OCI-LY7 (cell line): ENCODE results near the gene LMTK3. TPM values are rescaled to one million over a fixed set of nuclear protein-coding genes. Genes with fewer than 3 reads are reported as not detected.
A peak's percentile ranks its signal among the peaks of the same experiment; 100 is the strongest.
"Not testable (repeated sequence)": the region's sequence is repeated elsewhere in the genome, so short reads cannot be mapped to it uniquely, and the experiment has no call there.

Experiments used
- BruUV-seq: library from RNA; stranded (reverse); fragments of 400-500 nt; replicated peaks from 2 replicates; lab custom pipeline; 2021; lab: Mats Ljungman, UMichigan
- CTCF ChIA-PET: fragments of 300-600 bp; sonication (Branson Sonifier 250); formaldehyde crosslinking; loops from one replicate; lab custom pipeline; 2022; ENCODE audit warnings: antibody characterized with exemption; ENCODE audit not compliant: unreplicated experiment; lab: Charles Lee
- POLR2A ChIA-PET: fragments of 300-600 bp; sonication (Branson Sonifier 250); formaldehyde crosslinking; loops from one replicate; lab custom pipeline; 2022; ENCODE audit warnings: antibody characterized with exemption; lab: Charles Lee
- DNase-seq: peaks from one replicate; pipeline ENCODE4 v3.0.0-alpha.2; 2015; ENCODE audit warnings: low spot score
- H2AFZ ChIP-seq: fragments of 200-600 bp; sonication (generic), shearing (Covaris generic); 2 replicates; pipeline ENCODE4 v1.6.1; 2014; ENCODE audit warnings: mild to moderate bottlenecking, antibody characterized with exemption, low read length, moderate library complexity
- H3K27ac ChIP-seq: fragments of 200-600 bp; sonication (generic); 2 replicates; pipeline ENCODE4 v1.5.1; 2014; ENCODE audit warnings: mixed run types, low read depth, mild to moderate bottlenecking, moderate library complexity, low read length, inconsistent platforms; ENCODE audit not compliant: poor library complexity, severe bottlenecking
- H3K36me3 ChIP-seq: fragments of 200-600 bp; sonication (generic); 2 replicates; pipeline ENCODE4 v1.6.1; 2014; ENCODE audit warnings: mild to moderate bottlenecking, antibody characterized with exemption, low read length, moderate library complexity, mixed read lengths; ENCODE audit not compliant: insufficient read depth
- H3K4me1 ChIP-seq: fragments of 200-600 bp; sonication (generic); 2 replicates; pipeline ENCODE4 v1.5.1; 2014; ENCODE audit warnings: mild to moderate bottlenecking, low read length; ENCODE audit not compliant: insufficient read depth, poor library complexity, severe bottlenecking
- H3K4me2 ChIP-seq: fragments of 200-600 bp; sonication (generic); 2 replicates; pipeline ENCODE4 v1.6.1; 2014; ENCODE audit warnings: mild to moderate bottlenecking, low read length
- H3K4me3 ChIP-seq: fragments of 200-600 bp; sonication (generic); 2 replicates; pipeline ENCODE4 v1.5.1; 2014; ENCODE audit warnings: mild to moderate bottlenecking, low read depth, low read length; ENCODE audit not compliant: poor library complexity, severe bottlenecking
- H3K79me2 ChIP-seq: fragments of 200-600 bp; sonication (generic); 2 replicates; pipeline ENCODE4 v1.6.1; 2016; ENCODE audit warnings: low read depth, mild to moderate bottlenecking, low read length, moderate library complexity, mixed read lengths; ENCODE audit not compliant: insufficient read depth
- H3K9me2 ChIP-seq: fragments of 200-600 bp; sonication (generic); 2 replicates; pipeline ENCODE4 v1.6.1; 2016; ENCODE audit warnings: mild to moderate bottlenecking, low read length, mixed read lengths; ENCODE audit not compliant: insufficient read depth
- H3K9me3 ChIP-seq: fragments of 200-600 bp; sonication (generic); 2 replicates; pipeline ENCODE4 v1.6.1; 2014; ENCODE audit warnings: mild to moderate bottlenecking, mixed run types, low read length, mixed read lengths
- H4K20me1 ChIP-seq: fragments of 200-600 bp; sonication (generic); 2 replicates; pipeline ENCODE4 v1.6.1; 2014; ENCODE audit warnings: mild to moderate bottlenecking, antibody characterized with exemption, low read length, moderate library complexity, mixed read lengths; ENCODE audit not compliant: insufficient read depth
- EZH2phosphoT487 ChIP-seq: fragments of 200-600 bp; sonication (generic); IDR thresholded peaks from 2 replicates; pipeline ENCODE4 v1.6.1; 2018; ENCODE audit warnings: low read depth, borderline replicate concordance, mild to moderate bottlenecking, mixed run types, antibody characterized with exemption, low read length, moderate library complexity, mixed read lengths
- intact Hi-C: fragments of 100-400 bp; cut with micrococcal nuclease; formaldehyde crosslinking; loops from one replicate; pipeline ENCODE4 v1.10.0; 2022; ENCODE audit not compliant: unreplicated experiment
- total RNA-seq, 2 experiments: library from RNA; depleted of rRNA in 1 of 2; stranded (reverse); fragments of >200 nt in 1 of 2; shearing (Covaris generic) in 1 of 2; gene quantifications; 2 replicates each; pipeline ENCODE4 v1.2.3, GENCODE V29; 2014 to 2022
- TF ChIP-seq, protein P1 (sequence below): fragments of 200-600 bp; sonication (generic); conservative IDR thresholded peaks from 2 replicates; pipeline ENCODE4 v1.5.1; 2014; ENCODE audit warnings: mild to moderate bottlenecking, antibody characterized with exemption, low read length, moderate library complexity, mixed read lengths

Gene LMTK3
- total RNA-seq, 2 experiments from 2014 or later: 1.3 to 9.7 TPM

- Histone ChIP-seq H3K27ac (no peak overlapping the region), H3K4me1 (peaks cover 31% of the 10 kb centered on the region), H2AFZ (no peak overlapping the region), H4K20me1 (no peaks in the 10 kb centered on the region), H3K9me2 (no peaks in the 10 kb centered on the region), H3K4me2 (no peak overlapping the region), H3K9me3 (no peaks in the 10 kb centered on the region), H3K4me3 (no peak overlapping the region), H3K79me2 (no peaks in the 10 kb centered on the region), H3K36me3 (no peaks in the 10 kb centered on the region)
- ChIA-PET POLR2A (interaction anchor here (0.6 kb wide), 1 partner anchor 43 kb away, joined by 3 read pairs; no protein-coding TSS in a partner anchor), CTCF (interaction anchor here (0.8 to 1.4 kb wide), 2 partner anchors 13 to 95 kb away, joined by 6 to 8 read pairs; no protein-coding TSS in a partner anchor)
- TF ChIP-seq EZH2phosphoT487: no peak
- TF ChIP-seq, protein P1, sequence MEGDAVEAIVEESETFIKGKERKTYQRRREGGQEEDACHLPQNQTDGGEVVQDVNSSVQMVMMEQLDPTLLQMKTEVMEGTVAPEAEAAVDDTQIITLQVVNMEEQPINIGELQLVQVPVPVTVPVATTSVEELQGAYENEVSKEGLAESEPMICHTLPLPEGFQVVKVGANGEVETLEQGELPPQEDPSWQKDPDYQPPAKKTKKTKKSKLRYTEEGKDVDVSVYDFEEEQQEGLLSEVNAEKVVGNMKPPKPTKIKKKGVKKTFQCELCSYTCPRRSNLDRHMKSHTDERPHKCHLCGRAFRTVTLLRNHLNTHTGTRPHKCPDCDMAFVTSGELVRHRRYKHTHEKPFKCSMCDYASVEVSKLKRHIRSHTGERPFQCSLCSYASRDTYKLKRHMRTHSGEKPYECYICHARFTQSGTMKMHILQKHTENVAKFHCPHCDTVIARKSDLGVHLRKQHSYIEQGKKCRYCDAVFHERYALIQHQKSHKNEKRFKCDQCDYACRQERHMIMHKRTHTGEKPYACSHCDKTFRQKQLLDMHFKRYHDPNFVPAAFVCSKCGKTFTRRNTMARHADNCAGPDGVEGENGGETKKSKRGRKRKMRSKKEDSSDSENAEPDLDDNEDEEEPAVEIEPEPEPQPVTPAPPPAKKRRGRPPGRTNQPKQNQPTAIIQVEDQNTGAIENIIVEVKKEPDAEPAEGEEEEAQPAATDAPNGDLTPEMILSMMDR: peak; percentile 90
- no TSS peak for BruUV-seq
- intact Hi-C loops: loop anchor here (1.0 kb wide), 1 partner anchor 95 kb away; no protein-coding TSS in a partner anchor
- peak; percentile 81 for DNase-seq
Observed at GRCh38 chr19:48489608-48490216, 21.9 kb downstream of the LMTK3 start.

DNA sequence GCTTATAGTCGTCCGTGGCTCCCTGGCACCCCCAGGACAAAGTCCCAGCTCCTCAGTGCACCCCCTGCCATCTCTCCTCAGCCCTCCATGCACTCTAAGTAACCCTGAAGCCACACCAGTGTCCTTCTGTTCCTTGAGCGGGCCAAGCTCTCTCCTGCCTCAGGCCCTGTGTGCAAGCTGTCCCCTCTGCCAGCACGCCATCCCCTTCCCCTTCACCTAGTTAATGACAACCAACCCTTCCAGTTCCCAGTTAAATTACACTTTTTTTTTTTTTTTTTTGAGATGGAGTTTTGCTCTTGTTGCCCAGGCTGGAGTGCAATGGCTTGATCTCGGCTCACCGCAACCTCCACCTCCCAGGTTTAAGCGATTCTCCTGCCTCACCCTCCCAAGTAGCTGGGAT lies 23.2 kb downstream of the LMTK3 start:
- H3K36me3 ChIP-seq, H3K27ac ChIP-seq, H3K4me2 ChIP-seq, H3K9me2 ChIP-seq, H3K4me3 ChIP-seq, intact Hi-C loops, H3K9me3 ChIP-seq, H2AFZ ChIP-seq, BruUV-seq, DNase-seq, H3K79me2 ChIP-seq, H4K20me1 ChIP-seq, CTCF ChIA-PET: not testable (repeated sequence)
- H3K4me1 ChIP-seq: peaks cover 31% of the 10 kb centered on the region
- POLR2A ChIA-PET: interaction anchor here (0.6 kb wide), 1 partner anchor 37 kb away, joined by 3 read pairs; no protein-coding TSS in a partner anchor

- H3K4me2 ChIP-seq: no peak overlapping the region
- POLR2A ChIA-PET: interaction anchor here (0.6 kb wide), 2 partner anchors 36 to 93 kb away, joined by 3 read pairs; no protein-coding TSS in a partner anchor
- H3K4me3 ChIP-seq: no peak overlapping the region
- H3K36me3 ChIP-seq: peaks cover 4% of the 10 kb centered on the region; the same call in 1 of the 2 replicates
- BruUV-seq: no TSS peak
- no peak for DNase-seq
- no peak overlapping the region for H2AFZ ChIP-seq
- H3K27ac ChIP-seq: no peak overlapping the region
- H3K79me2 ChIP-seq: no peaks in the 10 kb centered on the region
- CTCF ChIA-PET: no interaction called here
- no peak for TF ChIP-seq EZH2phosphoT487
- H3K9me3 ChIP-seq: no peaks in the 10 kb centered on the region
- no peaks in the 10 kb centered on the region for H3K9me2 ChIP-seq
- intact Hi-C loops: no loop called here
- peaks cover 31% of the 10 kb centered on the region for H3K4me1 ChIP-seq
- no peaks in the 10 kb centered on the region for H4K20me1 ChIP-seq
Observed at GRCh38 chr19:48487948-48488347, 23.7 kb downstream of the LMTK3 start.
